ENCODE data around the gene ABCB11. TPM values are rescaled to one million over a fixed set of nuclear protein-coding genes. Genes with fewer than 3 reads are reported as not detected.

The ABCB11 gene
- total RNA-seq, 1 donor = not detected

DNA sequence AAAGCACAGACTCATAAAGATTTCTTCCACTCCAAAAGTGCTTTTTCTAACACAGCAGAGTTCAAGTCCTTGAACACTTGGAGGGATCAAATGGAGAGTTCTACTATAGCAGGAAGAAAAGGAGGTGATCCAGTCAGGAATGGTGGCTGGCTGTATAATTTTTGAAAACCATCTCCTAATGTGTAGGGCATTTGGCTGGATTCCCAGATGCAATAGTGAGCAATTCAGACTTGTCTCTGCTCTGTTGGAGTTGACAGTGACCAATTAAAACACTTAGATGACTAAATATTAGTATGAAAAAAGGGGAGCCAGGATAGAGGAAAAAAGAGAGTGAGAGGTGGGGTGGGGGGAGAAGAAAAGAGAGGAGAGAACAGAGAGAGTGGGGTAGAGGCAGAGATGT, 135.4 kb downstream of the ABCB11 start:
- Histone ChIP-seq H3K27me3 (ENCODE audit: insufficient read depth, low read length) (peaks cover 16% of the 10 kb centered on the region), H4K20me1 (ENCODE audit: insufficient read depth, low read length) (no peaks in the 10 kb centered on the region), H3K4me1 (ENCODE audit: insufficient read depth, low read length) (no peaks in the 10 kb centered on the region), H3K4me3 (ENCODE audit: insufficient read depth, low read length) (no peak overlapping the region), H3K36me3 (ENCODE audit: insufficient read depth, low read length) (no peaks in the 10 kb centered on the region), H3K9me3 (ENCODE audit: low read depth, low read length) (no peaks in the 10 kb centered on the region), H3K79me2 (ENCODE audit: insufficient read depth, low read length) (no peaks in the 10 kb centered on the region), H3K4me2 (ENCODE audit: insufficient read depth, low read length) (no peak overlapping the region), H2AFZ (ENCODE audit: low read length) (no peak overlapping the region), H3K27ac (ENCODE audit: low read depth, low read length) (no peak overlapping the region)
- DNase-seq (ENCODE audit: insufficient read length, low spot score, missing footprints) = no peak
- TF ChIP-seq, protein P1, sequence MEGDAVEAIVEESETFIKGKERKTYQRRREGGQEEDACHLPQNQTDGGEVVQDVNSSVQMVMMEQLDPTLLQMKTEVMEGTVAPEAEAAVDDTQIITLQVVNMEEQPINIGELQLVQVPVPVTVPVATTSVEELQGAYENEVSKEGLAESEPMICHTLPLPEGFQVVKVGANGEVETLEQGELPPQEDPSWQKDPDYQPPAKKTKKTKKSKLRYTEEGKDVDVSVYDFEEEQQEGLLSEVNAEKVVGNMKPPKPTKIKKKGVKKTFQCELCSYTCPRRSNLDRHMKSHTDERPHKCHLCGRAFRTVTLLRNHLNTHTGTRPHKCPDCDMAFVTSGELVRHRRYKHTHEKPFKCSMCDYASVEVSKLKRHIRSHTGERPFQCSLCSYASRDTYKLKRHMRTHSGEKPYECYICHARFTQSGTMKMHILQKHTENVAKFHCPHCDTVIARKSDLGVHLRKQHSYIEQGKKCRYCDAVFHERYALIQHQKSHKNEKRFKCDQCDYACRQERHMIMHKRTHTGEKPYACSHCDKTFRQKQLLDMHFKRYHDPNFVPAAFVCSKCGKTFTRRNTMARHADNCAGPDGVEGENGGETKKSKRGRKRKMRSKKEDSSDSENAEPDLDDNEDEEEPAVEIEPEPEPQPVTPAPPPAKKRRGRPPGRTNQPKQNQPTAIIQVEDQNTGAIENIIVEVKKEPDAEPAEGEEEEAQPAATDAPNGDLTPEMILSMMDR (IDR thresholded peaks at IDR 0.05; ENCODE audit: extremely low read depth, low read depth, low read length) = no peak

DNA sequence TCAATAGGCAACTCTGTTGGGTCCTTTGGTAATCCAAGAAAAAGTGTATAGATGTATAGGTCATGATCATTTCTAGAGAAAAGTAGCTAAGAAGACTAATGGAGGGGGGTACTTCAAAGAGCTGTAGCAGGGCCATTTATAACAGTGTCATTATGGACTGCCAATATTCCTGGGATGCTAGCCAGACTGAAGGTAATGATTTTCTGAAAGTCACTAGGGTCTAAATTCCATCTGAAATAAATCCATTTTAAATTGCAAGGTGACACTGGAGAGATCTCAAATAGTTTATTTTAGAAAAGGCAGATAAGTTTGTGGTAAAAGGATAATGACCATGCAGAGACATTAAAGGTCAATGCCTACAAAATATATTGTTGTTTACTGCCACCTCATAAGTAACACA, 136.4 kb downstream of the ABCB11 start:
- H3K27ac ChIP-seq (ENCODE audit: low read depth, low read length) = no peak overlapping the region
- H3K9me3 ChIP-seq (ENCODE audit: low read depth, low read length) = no peaks in the 10 kb centered on the region
- peaks cover 5% of the 10 kb centered on the region for H3K79me2 ChIP-seq (ENCODE audit: insufficient read depth, low read length)
- peaks cover 10% of the 10 kb centered on the region for H3K27me3 ChIP-seq (ENCODE audit: insufficient read depth, low read length)
- H3K4me1 ChIP-seq (ENCODE audit: insufficient read depth, low read length) = peaks cover 4% of the 10 kb centered on the region
- no peak overlapping the region for H3K4me3 ChIP-seq (ENCODE audit: insufficient read depth, low read length)
- no peak overlapping the region for H2AFZ ChIP-seq (ENCODE audit: low read length)
- TF ChIP-seq, protein P1 (IDR thresholded peaks at IDR 0.05; ENCODE audit: extremely low read depth, low read depth, low read length) = no peak
- DNase-seq (ENCODE audit: insufficient read length, low spot score, missing footprints) = no peak
- H4K20me1 ChIP-seq (ENCODE audit: insufficient read depth, low read length) = no peaks in the 10 kb centered on the region
- H3K4me2 ChIP-seq (ENCODE audit: insufficient read depth, low read length) = no peak overlapping the region
- H3K36me3 ChIP-seq (ENCODE audit: insufficient read depth, low read length) = no peaks in the 10 kb centered on the region

DNA sequence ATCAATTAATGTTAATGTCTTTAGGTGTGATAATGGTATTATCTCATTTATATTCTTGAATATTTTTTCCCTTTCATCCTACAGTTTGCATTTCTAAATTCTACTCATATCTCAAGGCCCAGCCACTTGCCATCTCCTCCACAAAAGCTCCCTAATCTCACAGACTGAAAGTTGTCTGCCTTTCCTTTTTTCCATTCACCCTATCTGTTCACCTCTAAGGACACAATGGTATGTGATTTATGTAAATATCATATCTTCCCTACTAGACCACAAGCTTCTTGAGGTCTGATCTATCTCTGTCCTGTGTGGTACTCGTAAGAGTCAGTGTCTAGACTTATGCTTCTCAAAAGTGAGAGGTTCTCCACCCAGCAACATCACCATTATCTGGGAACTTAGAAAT, 137.0 kb downstream of the ABCB11 start:
- no peak overlapping the region for H3K4me2 ChIP-seq (ENCODE audit: insufficient read depth, low read length)
- peaks cover 10% of the 10 kb centered on the region for H3K4me1 ChIP-seq (ENCODE audit: insufficient read depth, low read length)
- no peak overlapping the region for H3K4me3 ChIP-seq (ENCODE audit: insufficient read depth, low read length)
- H4K20me1 ChIP-seq (ENCODE audit: insufficient read depth, low read length) = no peaks in the 10 kb centered on the region
- no peak for DNase-seq (ENCODE audit: insufficient read length, low spot score, missing footprints)
- peaks cover 11% of the 10 kb centered on the region for H3K79me2 ChIP-seq (ENCODE audit: insufficient read depth, low read length)
- H3K36me3 ChIP-seq (ENCODE audit: insufficient read depth, low read length) = no peaks in the 10 kb centered on the region
- TF ChIP-seq, protein P1 (IDR thresholded peaks at IDR 0.05; ENCODE audit: extremely low read depth, low read depth, low read length) = no peak
- no peak overlapping the region for H3K27ac ChIP-seq (ENCODE audit: low read depth, low read length)
- H2AFZ ChIP-seq (ENCODE audit: low read length) = no peak overlapping the region
- H3K9me3 ChIP-seq (ENCODE audit: low read depth, low read length) = no peaks in the 10 kb centered on the region
- peaks cover 10% of the 10 kb centered on the region for H3K27me3 ChIP-seq (ENCODE audit: insufficient read depth, low read length)

DNA sequence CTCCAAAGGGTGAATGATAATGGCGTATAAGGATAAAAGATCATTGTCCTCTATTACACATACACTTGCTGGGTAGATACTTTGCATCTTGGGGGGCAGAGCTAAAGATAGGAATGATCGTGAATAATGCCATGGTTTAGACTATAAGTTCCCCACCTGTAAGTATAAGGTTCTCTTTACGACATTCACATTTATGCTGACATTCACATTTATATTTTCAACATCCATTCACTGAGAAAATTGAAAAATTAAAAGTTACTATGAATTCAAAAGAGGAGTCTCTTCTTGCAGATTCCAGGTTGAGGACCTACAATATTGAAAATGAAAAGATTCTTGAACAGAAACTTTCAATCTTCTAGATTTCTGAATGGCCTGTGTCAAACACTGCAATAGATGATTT, 138.8 kb downstream of the ABCB11 start:
- no peak overlapping the region for H3K4me3 ChIP-seq (ENCODE audit: insufficient read depth, low read length)
- peaks cover 10% of the 10 kb centered on the region for H3K4me1 ChIP-seq (ENCODE audit: insufficient read depth, low read length)
- peaks cover 10% of the 10 kb centered on the region for H3K27me3 ChIP-seq (ENCODE audit: insufficient read depth, low read length)
- no peaks in the 10 kb centered on the region for H4K20me1 ChIP-seq (ENCODE audit: insufficient read depth, low read length)
- H3K4me2 ChIP-seq (ENCODE audit: insufficient read depth, low read length) = no peak overlapping the region
- no peak for DNase-seq (ENCODE audit: insufficient read length, low spot score, missing footprints)
- no peak overlapping the region for H3K27ac ChIP-seq (ENCODE audit: low read depth, low read length)
- no peak overlapping the region for H2AFZ ChIP-seq (ENCODE audit: low read length)
- H3K36me3 ChIP-seq (ENCODE audit: insufficient read depth, low read length) = no peaks in the 10 kb centered on the region
- peaks cover 11% of the 10 kb centered on the region for H3K79me2 ChIP-seq (ENCODE audit: insufficient read depth, low read length)
- no peaks in the 10 kb centered on the region for H3K9me3 ChIP-seq (ENCODE audit: low read depth, low read length)
- TF ChIP-seq, protein P1 (IDR thresholded peaks at IDR 0.05; ENCODE audit: extremely low read depth, low read depth, low read length) = no peak
